Gastroesophageal sphincter (tissue), 3 donors: Measurements from ENCODE around the gene DCC.

ENCODE experiments used
- CTCF ChIP-seq, 4 experiments: fragments of 200-600 bp in 2 of 4; fragments of 450-650 bp in 2 of 4; sonication (generic) in 1 of 4; IDR thresholded peaks; one replicate each; pipeline ENCODE4 v1.5.1; 2017 to 2019; ENCODE audit warnings: antibody characterized with exemption in 4 of 4, mild to moderate bottlenecking in 2 of 4, moderate library complexity in 2 of 4
- POLR2A ChIP-seq, 2 donors: fragments of 450-650 bp; IDR thresholded peaks; one replicate each; pipeline ENCODE4 v1.6.1; 2017; ENCODE audit warnings: antibody characterized with exemption in 2 of 2, mild to moderate bottlenecking in 2 of 2, moderate library complexity in 1 of 2

DNA sequence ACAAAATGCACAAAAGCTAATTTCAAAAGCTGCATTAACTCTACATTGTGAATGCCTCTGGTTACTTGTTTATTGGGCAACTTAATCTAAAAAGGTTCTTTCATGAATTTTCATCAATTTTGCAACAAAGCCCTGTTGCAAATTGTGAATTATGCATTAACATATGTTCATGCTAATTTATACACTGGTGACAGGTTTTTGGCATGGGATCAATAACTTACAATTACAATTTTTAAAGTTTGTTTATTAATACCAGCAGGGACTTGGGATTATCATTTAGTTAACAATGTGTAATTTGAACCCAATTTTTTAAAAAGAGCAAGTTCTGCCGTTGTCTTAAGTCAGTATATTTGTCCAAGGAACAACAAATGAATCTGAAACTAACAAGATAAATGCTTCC, 183.6 kb downstream of the DCC start:
- TF ChIP-seq CTCF (IDR thresholded peaks at IDR 0.05) (no peak), POLR2A (IDR thresholded peaks at IDR 0.05) (no peak)
